Measurements from ENCODE around the gene TNRC18.

- TF ChIP-seq POLR2AphosphoS5 (IDR thresholded peaks at IDR 0.05; ENCODE audit: insufficient read depth, low read depth, low read length), result no peak
- no peak for TF ChIP-seq CTCF (IDR thresholded peaks at IDR 0.05; ENCODE audit: extremely low read depth in 1 of 2, insufficient read depth in 1 of 2, low read depth in 1 of 2, low read length in 2 of 2)
- TF ChIP-seq MAX (IDR thresholded peaks at IDR 0.05; ENCODE audit: insufficient read depth, insufficient read length), result no peak
- no peak for TF ChIP-seq POLR2A (IDR thresholded peaks at IDR 0.05; ENCODE audit: low read depth, low read length)
- TF ChIP-seq JUN (IDR thresholded peaks at IDR 0.05; ENCODE audit: borderline replicate concordance, insufficient read depth, insufficient read length, low read depth), result no peak
- TF ChIP-seq EZH2 (IDR thresholded peaks at IDR 0.05; ENCODE audit: borderline replicate concordance, low read depth, low read length, severe bottlenecking), result no peak
- no peak for TF ChIP-seq MYC (IDR thresholded peaks at IDR 0.05; ENCODE audit: low read depth, low read length)
- no peak for TF ChIP-seq FOS (IDR thresholded peaks at IDR 0.05; ENCODE audit: borderline replicate concordance, insufficient read depth, low read length)
- TF ChIP-seq GATA2 (IDR thresholded peaks at IDR 0.05; ENCODE audit: insufficient read depth, insufficient read length, low read depth, low read length), result no peak
Observed at GRCh38 chr7:5303061-5303460, 120.6 kb downstream of the TNRC18 start.
